OCI-LY3 (cell line): Measurements from ENCODE around the gene SLC38A10.

Experiments used
- EZH2phosphoT487 ChIP-seq: fragments of 200-600 bp; shearing (Covaris generic); IDR thresholded peaks from 2 replicates; pipeline ENCODE4 v1.6.1; 2018; ENCODE audit warnings: antibody characterized with exemption, mixed run types, low read depth
- TF ChIP-seq, protein P1 (sequence below): fragments of 200-600, 300-600 bp; sonication (generic); IDR thresholded peaks from 2 replicates; pipeline ENCODE4 v1.5.1; 2014; ENCODE audit warnings: antibody characterized with exemption, low read length, low read depth

DNA sequence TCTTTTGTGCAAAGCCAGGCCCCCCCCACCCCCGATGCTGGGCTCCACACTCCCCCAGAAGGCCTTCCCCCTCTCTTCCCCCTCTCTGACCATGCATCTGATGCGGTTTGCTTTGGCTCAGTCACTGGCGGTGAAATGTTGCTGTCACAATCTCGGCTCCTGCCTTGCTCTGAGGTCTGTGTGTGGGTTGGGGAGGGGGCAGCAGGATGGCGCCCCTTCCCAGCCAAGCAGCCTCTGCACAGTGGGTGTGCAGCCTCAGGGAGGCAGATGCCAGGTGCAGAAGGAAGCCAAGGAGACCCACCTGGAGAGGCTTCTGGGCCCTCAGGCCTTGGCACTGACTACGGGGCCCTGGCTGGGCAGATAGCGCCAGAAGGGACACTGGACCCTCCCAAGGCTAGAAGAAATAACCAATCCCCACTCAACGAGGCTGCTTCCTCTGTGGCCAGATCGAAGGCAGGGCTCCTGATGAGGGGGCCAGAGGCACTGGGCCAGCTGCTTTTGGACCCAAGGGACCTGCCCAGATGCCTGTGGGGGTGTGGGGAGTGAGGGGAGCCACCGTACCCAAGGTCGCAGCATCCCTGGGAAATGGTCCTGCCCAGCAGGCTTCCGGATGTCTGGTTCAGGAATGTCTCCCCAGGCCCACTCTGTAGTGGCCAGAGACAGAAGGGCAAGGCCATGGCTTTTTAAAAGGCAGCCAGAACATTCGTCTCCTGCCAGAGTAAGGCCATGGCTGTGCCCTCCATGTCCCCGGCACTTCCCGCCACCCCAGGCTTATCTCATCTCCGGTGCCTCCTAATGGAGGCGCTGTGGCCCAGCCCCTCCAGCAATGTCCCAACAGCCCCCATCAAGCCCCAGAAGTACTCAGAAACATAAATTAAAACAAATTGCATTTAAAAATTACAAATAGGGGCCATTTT lies 43.4 kb upstream of the SLC38A10 start:
- TF ChIP-seq, protein P1, sequence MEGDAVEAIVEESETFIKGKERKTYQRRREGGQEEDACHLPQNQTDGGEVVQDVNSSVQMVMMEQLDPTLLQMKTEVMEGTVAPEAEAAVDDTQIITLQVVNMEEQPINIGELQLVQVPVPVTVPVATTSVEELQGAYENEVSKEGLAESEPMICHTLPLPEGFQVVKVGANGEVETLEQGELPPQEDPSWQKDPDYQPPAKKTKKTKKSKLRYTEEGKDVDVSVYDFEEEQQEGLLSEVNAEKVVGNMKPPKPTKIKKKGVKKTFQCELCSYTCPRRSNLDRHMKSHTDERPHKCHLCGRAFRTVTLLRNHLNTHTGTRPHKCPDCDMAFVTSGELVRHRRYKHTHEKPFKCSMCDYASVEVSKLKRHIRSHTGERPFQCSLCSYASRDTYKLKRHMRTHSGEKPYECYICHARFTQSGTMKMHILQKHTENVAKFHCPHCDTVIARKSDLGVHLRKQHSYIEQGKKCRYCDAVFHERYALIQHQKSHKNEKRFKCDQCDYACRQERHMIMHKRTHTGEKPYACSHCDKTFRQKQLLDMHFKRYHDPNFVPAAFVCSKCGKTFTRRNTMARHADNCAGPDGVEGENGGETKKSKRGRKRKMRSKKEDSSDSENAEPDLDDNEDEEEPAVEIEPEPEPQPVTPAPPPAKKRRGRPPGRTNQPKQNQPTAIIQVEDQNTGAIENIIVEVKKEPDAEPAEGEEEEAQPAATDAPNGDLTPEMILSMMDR = no peak
- no peak for TF ChIP-seq EZH2phosphoT487
